Adrenal gland (tissue), 12 donors: ENCODE results near the gene TBC1D22A. TPM values are rescaled to one million over a fixed set of nuclear protein-coding genes. Genes with fewer than 3 reads are reported as not detected.
"Not testable (repeated sequence)": the region's sequence is repeated elsewhere in the genome, so short reads cannot be mapped to it uniquely, and the experiment has no call there.

Experiments used
- DNase-seq, 7 donors: peaks; one replicate each; pipeline ENCODE4 v3.0.0-alpha.2; 2019 to 2020
- H3K27ac ChIP-seq, 5 donors: fragments of 200-600 bp; sonication (generic) in 4 of 5; 1 replicate in 3 of 5; 2 replicates in 2 of 5; pipeline versions ENCODE4 v1.5.1 to v1.8.0; 2016 to 2020; ENCODE audit warnings: mild to moderate bottlenecking in 1 of 5
- H3K27me3 ChIP-seq: fragments of 200-600 bp; 2 replicates; pipeline ENCODE4 v1.8.0; 2021
- H3K36me3 ChIP-seq, 2 donors: fragments of 200-600 bp; replicated peaks in 1 of 2; 1 replicate in 1 of 2; 2 replicates in 1 of 2; pipeline versions ENCODE4 v1.5.1 to v1.8.0; 2018 to 2022
- H3K4me1 ChIP-seq, 2 donors: fragments of 200-600 bp; replicated peaks in 1 of 2; 1 replicate in 1 of 2; 2 replicates in 1 of 2; pipeline versions ENCODE4 v1.5.1 to v1.8.0; 2018 to 2021
- H3K4me3 ChIP-seq, 4 donors: fragments of 200-600 bp; sonication (generic) in 3 of 4; one replicate each; pipeline ENCODE4 v1.5.1; 2016 to 2018
- H3K9me3 ChIP-seq, 3 donors: fragments of 200-600 bp; sonication (generic) in 1 of 3; replicated peaks in 1 of 3; 1 replicate in 2 of 3; 2 replicates in 1 of 3; pipeline versions ENCODE4 v1.5.1 to v1.8.0; 2016 to 2021
- CTCF ChIP-seq, 6 experiments: fragments of 450-650 bp in 4 of 6; fragments of 200-600 bp in 2 of 6; sonication (generic) in 1 of 6; IDR thresholded peaks; 1 replicate in 5 of 6; 2 replicates in 1 of 6; pipeline versions ENCODE4 v1.5.1 to v1.8.0; 2016 to 2021; ENCODE audit warnings: antibody characterized with exemption in 6 of 6, mild to moderate bottlenecking in 2 of 6, moderate library complexity in 1 of 6
- POLR2A ChIP-seq, 2 donors: fragments of 450-650 bp; IDR thresholded peaks; one replicate each; pipeline ENCODE4 v1.6.1; 2017; ENCODE audit warnings: antibody characterized with exemption in 2 of 2, mild to moderate bottlenecking in 2 of 2, moderate library complexity in 1 of 2
- WGBS, 4 donors: extraction: QIAGEN DNeasy Blood & Tissue Kit in 2 of 4; methylation state at CpG; one replicate each; pipeline versions ENCODE4 v1.1.5 to v1.1.7; 2013 to 2017; 5-methylcytosine and 5-hydroxymethylcytosine counted together
- intact Hi-C, 2 donors: fragments of 100-400 bp; cut with DNase I; formaldehyde crosslinking; loops; one replicate each; pipeline versions ENCODE4 v1.14.1 to v1.15.0; 2022 to 2023
- polyA plus RNA-seq, 3 donors: library from polyadenylated mRNA; stranded (reverse); fragments of 200-250 nt in 2 of 3; fragments of 350-450 nt in 1 of 3; fragmentation: Illumina TruSeq in 1 of 3; extraction: RNeasy Lipid Tissue Mini Kit (QIAGEN cat#74804) in 1 of 3; gene quantifications; one replicate each; pipeline ENCODE4 v1.2.3, GENCODE V29; 2013 to 2014
- total RNA-seq, 9 donors: library from RNA; depleted of rRNA in 4 of 9; stranded (reverse); fragments of >200 nt in 4 of 9; fragments of 120-200 nt in 1 of 9; fragmentation: NEBNext Ultra II Directional in 1 of 9; extraction: Animal tissue kit (Norgen Biotek cat#: 25700) in 1 of 9; gene quantifications; one replicate each; pipeline versions ENCODE4 v1.1.0 to v1.2.4, GENCODE V29; 2013 to 2023
- donor health status: healthy with polysubstance abuse.
- donor health status: Bipolar disorder and iron deficiency.
- donor health status: DM: yes; HTN: yes; CAD: no.
- donor health status: DM: no; HTN: no; CAD: no.
- donor health status: DM: no; HTN: no; CAD: no.
- donor health status: DM: yes; HTN: yes; CAD: no.

TBC1D22A gene
- total and polyA plus RNA-seq, 12 donors: 11.5 to 44.2 (median 28.1) TPM

DNA sequence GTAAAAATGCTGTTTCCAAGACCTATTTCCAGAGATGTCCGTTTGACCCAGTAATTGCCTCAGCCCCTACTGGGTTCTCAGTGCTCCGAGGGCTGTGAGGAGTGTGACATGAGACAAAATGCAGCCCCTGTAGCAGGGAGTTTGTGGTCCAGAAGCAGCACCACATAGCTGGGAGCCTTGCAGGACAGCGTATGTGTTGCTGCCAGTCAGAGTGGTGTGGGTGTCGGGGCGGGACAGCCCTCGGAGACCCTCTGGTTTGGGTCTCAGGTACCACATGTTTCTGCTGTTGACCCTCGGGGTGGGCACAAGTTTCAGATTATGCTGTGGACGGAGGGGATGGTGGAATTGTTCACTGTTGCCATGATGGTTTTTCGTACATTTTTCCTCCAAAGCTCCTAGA is 17.2 kb downstream of the TBC1D22A start:
- Histone ChIP-seq H3K27ac (no peak overlapping the region), H3K9me3 (no peaks in the 10 kb centered on the region), H3K4me3 (no peak overlapping the region), H3K36me3 (no peaks in the 10 kb centered on the region), H3K27me3 (no peaks in the 10 kb centered on the region), H3K4me1 (peaks cover 23 to 31% of the 10 kb centered on the region in 2 donors)
- intact Hi-C loops: no loop called here
- TF ChIP-seq POLR2A (IDR thresholded peaks at IDR 0.05): no peak
- TF ChIP-seq CTCF (IDR thresholded peaks at IDR 0.05): no peak
- DNase-seq: no peak
- 89 to 97% (median 92%) methylated on average over 6 to 9 of the region's 9 CpGs for WGBS, 4 donors

DNA sequence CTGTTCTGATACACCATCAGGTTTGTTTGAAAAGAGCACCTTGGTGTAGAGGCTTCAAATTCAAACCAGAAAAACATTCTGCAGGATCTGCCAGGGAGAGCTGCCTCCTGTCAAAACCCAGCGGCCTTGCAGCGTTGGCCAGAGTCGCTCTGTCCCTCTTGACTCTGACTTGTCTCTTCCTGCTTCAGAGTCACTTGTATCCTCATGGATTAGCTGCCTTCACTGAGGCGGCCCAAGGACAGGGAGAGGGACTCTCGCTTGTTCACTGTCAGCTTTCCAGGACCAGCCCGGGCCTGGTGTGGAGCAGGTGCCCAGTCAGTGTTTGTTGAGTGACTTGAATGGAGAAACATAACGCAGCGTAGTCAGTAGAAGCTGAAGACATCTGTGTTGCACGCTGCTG is 18.0 kb downstream of the TBC1D22A start:
- no peaks in the 10 kb centered on the region for H3K36me3 ChIP-seq
- intact Hi-C loops: no loop called here
- peak; percentile 62 to 86 (median 80) for DNase-seq
- peak in 1 of 2 donors; percentile 51 for TF ChIP-seq POLR2A (IDR thresholded peaks at IDR 0.05)
- no peak for TF ChIP-seq CTCF (IDR thresholded peaks at IDR 0.05)
- WGBS, 4 donors: 49 to 69% (median 57%) methylated on average over 9 of the region's 9 CpGs
- H3K27me3 ChIP-seq: no peaks in the 10 kb centered on the region
- no peaks in the 10 kb centered on the region for H3K9me3 ChIP-seq
- peaks cover 21 to 26% of the 10 kb centered on the region in 2 donors for H3K4me1 ChIP-seq
- H3K27ac ChIP-seq: peak overlapping the region in 3 of 5 donors; percentile 22 to 58 (median 33)
- H3K4me3 ChIP-seq: no peak overlapping the region

GRCh38 chr22:46781291-46781690 is 18.8 kb downstream of the TBC1D22A start:
- Histone ChIP-seq H3K4me1 (peaks cover 13 to 17% of the 10 kb centered on the region in 2 donors), H3K36me3 (no peaks in the 10 kb centered on the region), H3K27ac (no peak overlapping the region), H3K27me3 (no peaks in the 10 kb centered on the region), H3K9me3 (peaks cover 0 to 4% (median 0%) of the 10 kb centered on the region in 3 donors), H3K4me3 (no peak overlapping the region)
- WGBS, 4 donors: 96 to 100% (median 96%) methylated on average over 9 of the region's 9 CpGs
- TF ChIP-seq CTCF (IDR thresholded peaks at IDR 0.05) (no peak), POLR2A (IDR thresholded peaks at IDR 0.05) (no peak)
- no peak for DNase-seq
- intact Hi-C loops: no loop called here

GRCh38 chr22:46782200-46782599 is 19.8 kb downstream of the TBC1D22A start:
- H3K27me3 ChIP-seq, H3K27ac ChIP-seq, DNase-seq, H3K4me3 ChIP-seq, H3K9me3 ChIP-seq, H3K36me3 ChIP-seq, intact Hi-C loops, H3K4me1 ChIP-seq: not testable (repeated sequence)
- WGBS, 4 donors: 91 to 95% (median 93%) methylated on average over 10 of the region's 10 CpGs

GRCh38 chr22:46783721-46784120 is 21.3 kb downstream of the TBC1D22A start:
- TF ChIP-seq POLR2A (IDR thresholded peaks at IDR 0.05) (no peak), CTCF (IDR thresholded peaks at IDR 0.05) (no peak)
- Histone ChIP-seq H3K36me3 (no peaks in the 10 kb centered on the region), H3K27ac (no peak overlapping the region), H3K9me3 (peaks cover 0 to 5% (median 0%) of the 10 kb centered on the region in 3 donors), H3K4me1 (peaks cover 0 to 10% of the 10 kb centered on the region in 2 donors), H3K4me3 (no peak overlapping the region), H3K27me3 (no peaks in the 10 kb centered on the region)
- DNase-seq: no peak
- WGBS, 4 donors: 60 to 68% (median 67%) methylated on average over 3 of the region's 3 CpGs
- intact Hi-C loops: no loop called here
